OCI-LY7 (cell line): ENCODE measurements around the gene PPA2.

ENCODE experiments used
- CTCF ChIP-seq: fragments of 200-600 bp; sonication (generic); conservative IDR thresholded peaks from 2 replicates; pipeline ENCODE4 v1.5.1; 2014; ENCODE audit warnings: mild to moderate bottlenecking, antibody characterized with exemption, low read length, moderate library complexity, mixed read lengths
- EZH2phosphoT487 ChIP-seq: fragments of 200-600 bp; sonication (generic); IDR thresholded peaks from 2 replicates; pipeline ENCODE4 v1.6.1; 2018; ENCODE audit warnings: low read depth, borderline replicate concordance, mild to moderate bottlenecking, mixed run types, antibody characterized with exemption, low read length, moderate library complexity, mixed read lengths

GRCh38 chr4:105430811-105431210 is 43.1 kb downstream of the PPA2 start:
- TF ChIP-seq CTCF (no peak), EZH2phosphoT487 (no peak)
